GM18520 (cell line): ENCODE measurements around the gene FSD1.
"Not testable (repeated sequence)": the region's sequence is repeated elsewhere in the genome, so short reads cannot be mapped to it uniquely, and the experiment has no call there.

Experiments used
- ATAC-seq: cut with Tn5 transposase; IDR thresholded peaks from one replicate; pipeline ENCODE4 v1.9.1; 2021; ENCODE audit not compliant: unreplicated experiment

FSD1 gene

DNA sequence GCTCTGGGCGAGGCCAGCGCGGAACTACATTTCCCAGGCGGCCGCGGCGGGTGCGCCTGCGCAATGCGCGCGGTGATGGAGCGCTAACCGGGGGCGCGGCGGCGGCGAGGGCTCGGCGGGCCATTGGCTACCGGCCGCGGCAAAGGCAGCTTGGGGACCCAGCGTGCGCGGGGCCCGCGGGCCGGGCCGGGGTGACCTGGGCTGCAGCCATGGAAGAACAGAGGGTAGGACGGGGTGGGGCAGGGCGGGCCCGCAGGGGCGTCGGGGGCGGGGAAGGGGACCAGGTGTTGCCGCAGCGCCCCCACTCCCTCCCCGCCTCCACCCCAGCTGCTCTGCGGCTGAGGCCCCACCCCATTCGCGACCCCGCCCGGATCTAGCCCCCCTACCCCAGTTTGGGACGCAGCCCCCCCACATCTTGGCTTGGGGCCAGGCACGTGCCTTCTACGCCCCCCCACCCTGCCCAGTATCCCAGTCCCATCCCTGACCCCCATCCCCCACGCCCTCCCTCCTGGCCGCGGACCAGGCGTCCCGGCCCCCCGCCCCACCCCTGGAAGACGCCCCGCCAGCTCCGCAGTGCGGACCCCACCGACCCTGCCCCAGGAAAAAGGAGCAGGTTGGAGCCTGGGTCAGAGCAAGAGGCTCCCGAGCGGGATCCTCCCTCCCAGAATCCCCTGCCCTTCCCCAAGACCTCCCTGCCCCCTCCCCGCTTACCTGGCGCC lies at the start of gene FSD1:
TSS of gene FSD1 (plus strand) at position 61 of the 719 bp plus-strand sequence. CDS start at position 210, 149 bp downstream.
- no peak for ATAC-seq

DNA sequence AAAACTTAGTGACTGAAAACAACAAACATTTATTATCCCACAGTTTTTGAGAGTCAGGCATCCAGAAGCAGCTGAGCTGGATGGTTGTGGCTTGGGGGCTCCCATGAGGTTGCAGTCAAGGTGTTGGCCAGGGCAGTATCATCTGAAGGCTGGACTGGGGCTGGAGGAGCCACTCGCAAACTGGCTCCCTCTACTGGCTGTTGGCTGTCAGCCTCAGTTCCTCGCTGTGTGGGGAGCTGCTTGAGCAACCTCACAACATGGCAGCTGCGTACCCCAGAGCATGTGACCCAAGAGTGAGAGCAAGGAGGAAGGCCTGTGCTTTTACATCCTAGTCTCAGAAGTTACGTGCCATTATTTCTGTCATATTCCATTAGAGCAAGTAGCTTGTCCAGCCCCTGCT lies 47.8 kb upstream of the FSD1 start:
- no peak for ATAC-seq

DNA sequence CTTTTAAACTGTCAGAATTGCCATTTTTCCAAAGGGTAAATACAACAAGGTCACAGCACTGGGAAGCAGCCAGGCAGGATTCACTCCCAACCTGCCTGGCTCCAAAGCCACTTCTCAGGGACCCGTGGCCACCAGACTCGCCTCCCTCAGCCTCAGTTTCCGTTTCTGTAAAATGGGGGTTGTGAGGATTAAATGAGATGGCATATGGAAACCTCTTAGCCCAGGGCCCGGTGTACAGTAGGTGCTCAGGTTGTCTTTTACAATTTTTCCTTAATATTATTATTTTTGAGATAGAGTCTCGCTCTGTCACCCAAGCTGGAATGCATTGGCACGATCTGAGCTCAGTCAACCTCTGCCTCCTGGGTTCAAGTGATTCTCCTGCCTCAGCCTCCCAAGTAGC lies 47.4 kb upstream of the FSD1 start:
- ATAC-seq, result no peak

DNA sequence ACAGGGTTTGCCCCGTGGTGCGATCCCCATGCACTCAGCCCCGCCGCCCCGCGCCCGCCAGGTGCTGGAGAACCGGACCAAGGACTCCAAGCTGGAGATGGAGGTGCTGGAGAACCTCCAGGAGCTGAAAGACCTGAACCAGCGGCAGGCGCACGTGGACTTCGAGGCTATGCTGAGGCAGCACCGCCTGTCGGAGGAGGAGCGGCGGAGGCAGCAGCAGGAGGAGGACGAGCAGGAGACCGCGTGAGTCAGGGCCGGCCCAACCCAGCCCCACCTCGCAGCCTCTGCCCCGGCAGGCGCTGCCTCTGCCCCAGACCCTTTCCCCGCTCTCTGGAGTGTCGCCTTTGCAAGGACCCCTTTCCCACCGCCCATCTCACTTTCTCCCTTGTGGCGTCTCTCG lies 46.2 kb upstream of the FSD1 start:
- no peak for ATAC-seq

DNA sequence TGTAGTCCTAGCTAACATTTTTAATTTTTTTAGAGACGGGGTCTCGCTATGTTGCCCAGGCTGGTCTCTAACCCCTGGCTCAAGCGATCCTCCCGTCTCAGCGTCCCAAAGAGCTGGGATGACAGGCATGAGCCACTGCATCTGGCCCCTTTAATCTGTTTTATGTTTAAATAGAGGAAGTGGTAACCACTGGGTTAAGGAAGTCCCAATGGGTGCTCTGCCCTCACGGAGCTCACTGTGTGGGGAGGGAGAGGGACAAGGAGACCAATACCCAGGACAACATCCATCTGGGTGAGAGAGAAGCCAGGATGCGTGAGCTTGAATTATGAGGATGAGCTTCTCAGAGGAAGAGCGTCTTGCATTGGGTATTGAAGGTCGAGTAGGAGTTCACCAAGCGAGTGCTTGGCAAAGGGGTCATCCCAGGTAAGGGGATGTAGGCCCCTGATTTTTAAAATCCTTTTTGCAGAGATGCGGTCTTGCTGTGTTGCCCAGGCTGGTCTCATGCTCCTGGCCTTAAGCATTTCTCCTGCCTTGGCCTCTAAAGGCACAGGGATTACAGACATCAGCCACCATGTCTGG lies 43.7 kb upstream of the FSD1 start:
- no peak for ATAC-seq

DNA sequence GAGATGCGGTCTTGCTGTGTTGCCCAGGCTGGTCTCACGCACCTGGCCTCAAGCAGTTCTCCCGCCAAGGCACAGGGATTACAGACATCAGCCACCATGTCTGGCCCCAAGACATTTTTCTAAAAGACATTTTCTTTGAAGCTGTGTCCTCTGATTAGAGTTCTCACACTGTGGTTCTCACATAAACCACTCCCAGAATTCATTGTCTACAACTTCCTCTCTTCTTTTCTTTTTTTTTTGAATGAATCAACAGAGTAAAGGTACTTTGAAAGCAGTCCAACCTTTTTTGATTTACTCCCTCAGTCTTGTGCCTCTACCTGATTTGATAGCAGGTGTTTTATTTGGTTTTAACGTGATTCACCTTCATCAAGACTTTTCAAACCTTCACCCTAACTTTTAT lies 39.6 kb upstream of the FSD1 start:
- ATAC-seq, result no peak

DNA sequence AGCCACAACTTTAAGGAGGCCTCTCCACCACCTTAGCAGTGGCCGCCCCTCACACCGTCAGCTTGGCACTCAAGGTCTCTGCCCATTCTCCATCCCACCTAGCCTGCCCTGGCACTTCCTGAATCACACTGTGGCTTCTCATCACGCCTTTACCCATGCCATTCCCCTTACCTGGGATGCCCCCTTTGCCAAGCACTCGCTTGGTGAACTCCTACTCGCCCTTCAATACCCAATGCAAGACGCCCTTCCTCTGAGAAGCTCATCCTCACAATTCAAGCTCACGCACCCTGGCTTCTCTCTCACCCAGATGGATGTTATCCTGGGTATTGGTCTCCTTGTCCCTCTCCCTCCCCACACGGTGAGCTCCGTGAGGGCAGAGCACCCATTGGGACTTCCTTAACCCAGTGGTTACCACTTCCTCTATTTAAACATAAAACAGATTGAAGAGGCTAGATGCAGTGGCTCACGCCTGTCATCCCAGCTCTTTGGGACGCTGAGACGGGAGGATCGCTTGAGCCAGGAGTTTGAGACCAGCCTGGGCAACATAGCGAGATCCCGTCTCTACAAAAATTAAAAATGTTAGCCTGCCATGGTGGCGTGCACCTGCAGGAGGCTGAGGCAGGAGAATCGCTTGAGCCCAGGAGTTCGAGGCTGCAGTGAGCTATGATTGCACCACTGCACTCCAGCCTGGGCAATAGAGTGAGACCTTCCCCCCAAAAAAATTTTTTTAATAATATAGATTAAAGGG lies 38.0 kb upstream of the FSD1 start:
- ATAC-seq, result no peak

DNA sequence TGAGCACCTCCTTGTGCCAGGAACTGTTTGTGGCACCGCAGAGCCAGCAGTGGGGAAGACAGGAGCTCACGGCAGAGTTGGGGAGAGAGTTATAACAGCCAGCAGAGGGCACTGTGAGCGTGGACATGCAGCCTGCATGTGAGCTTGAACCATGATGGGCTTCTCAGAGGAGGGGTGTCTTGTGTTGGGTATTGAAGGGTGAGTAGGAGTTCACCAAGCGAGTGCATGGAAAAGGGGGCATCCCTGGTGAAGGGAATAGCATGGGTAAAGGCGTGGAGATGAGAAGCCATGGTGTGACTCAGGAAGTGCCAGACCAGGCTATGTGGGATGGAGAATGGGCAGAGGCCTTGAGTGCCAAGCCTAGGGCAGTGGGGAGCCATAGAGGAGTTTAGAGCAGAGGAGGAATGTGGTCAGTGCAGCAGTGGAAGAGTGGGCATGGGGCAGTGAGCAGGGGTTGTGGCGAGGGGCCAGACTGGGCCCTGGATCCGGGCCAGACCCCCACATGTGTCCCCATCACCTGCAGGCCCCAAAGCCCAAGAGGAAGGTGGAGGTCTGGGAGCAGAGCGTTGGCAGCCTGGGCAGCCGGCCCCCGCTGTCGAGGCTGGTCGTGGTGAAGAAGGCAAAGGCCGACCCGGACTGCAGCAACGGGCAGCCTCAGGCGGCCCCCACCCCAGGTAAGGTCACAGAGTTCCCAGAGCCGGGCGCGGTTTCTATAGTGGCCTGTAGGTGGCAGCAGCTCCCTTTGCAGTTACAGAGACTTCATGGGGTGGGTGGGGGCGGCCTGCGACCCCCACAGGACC lies 37.1 kb upstream of the FSD1 start:
- ATAC-seq, result no peak

DNA sequence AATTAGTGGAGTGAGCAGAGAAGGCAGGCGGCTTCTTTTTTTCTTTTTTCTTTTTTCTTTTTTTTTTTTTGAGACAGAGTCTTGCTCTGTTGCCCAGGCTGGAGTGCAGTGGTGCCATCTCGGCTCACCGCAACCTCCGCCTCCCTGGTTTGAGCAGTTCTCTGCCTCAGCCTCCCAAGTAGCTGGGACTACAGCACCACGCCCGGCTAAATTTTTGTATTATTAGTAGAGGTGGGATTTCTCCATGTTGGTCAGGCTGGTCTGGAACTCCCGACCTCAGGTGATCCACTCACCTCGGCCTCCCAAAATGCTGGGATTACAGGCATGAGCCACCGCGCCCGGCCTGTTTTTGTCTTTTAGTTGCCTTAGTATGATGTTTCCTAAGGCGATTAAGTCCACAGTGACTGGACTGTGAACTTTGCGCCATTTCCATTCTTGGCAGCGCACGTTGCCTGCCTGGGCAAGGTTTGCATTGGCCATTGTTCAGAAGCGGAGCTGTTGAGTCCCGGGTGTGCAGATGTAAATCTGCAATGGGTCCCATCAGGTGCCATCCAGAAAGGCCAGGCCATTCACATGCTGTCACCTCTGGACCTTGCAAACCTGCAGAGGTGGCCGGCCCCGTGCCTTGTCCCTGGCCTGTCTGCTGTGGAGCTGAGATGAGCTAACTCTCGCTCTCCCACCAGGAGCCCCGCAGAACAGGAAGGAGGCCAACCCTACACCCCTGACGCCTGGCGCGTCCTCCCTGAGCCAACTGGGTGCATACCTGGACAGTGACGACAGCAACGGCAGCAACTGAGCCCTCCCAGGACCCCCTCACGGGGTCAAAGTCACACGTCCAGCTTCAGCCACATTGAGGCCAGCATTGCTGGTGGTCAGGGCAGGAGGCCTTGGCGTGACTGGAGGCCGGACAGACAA lies 36.2 kb upstream of the FSD1 start:
- no peak for ATAC-seq

DNA sequence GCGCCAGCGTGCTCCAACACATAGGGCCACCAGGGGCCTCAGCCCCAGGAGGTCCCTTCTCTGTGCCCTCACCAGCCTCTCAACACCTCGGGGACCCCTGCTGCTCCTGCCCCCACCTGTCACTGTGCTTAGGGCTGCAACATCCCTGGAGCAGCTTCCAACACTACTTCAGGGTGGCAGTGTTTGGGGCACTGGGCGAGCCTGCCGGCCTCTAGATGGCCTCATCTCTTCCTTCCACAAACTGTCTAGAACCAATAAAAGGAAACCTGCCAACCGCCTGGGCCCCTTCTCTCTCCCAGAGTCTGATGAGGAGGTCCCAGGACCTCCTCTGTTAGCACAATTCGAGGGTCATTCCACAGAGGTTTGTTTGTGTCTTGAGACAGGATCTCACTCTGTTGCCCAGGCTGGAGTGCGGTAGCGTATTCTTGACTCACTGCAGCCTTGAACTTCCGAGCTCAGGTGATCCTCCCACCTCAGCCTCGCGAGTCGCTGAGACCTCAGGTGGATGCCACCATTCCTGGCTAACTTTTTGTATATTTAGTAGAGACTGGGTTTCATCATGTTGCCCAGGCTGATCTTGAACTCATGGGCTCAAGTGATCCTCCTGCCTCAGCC lies 35.5 kb upstream of the FSD1 start:
- ATAC-seq, result no peak

DNA sequence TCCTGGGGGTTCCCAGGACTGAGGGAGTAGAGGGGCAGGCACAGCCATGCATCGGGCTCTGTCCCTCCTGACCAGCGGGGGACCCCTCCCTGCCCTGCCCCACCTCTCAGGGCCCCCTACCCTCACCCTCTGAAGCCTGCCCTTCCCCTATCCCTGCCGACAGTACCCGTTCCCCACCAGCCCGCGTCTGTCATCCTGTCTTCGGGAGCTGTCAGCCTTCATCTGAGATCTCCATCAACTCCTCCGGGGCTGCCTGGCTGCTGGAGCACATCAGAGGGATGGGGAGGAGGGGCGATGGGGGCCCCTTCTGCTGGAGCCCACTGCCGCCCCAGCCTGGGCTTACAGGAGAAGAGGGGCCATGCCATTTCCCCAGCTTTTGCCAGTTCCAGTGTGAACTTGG lies 31.5 kb upstream of the FSD1 start:
- no peak for ATAC-seq

DNA sequence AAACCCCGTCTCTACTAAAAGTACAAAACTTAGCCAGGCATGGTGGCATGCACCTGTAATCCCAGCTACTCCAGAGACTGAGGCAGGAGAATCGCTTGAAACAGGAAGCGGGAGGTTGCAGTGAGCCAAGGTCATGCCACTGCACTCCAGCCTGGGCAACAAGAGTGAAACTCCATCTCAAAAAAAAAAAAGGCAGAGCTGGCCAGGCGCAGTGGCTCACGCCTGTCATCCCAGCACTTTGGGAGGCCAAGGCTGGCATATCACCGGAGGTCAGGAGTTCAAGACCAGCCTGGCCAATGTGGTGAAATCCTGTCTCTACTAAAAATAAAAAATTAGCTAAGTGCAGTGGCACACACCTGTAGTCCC lies 30.1 kb upstream of the FSD1 start:
- not testable (repeated sequence) for ATAC-seq

DNA sequence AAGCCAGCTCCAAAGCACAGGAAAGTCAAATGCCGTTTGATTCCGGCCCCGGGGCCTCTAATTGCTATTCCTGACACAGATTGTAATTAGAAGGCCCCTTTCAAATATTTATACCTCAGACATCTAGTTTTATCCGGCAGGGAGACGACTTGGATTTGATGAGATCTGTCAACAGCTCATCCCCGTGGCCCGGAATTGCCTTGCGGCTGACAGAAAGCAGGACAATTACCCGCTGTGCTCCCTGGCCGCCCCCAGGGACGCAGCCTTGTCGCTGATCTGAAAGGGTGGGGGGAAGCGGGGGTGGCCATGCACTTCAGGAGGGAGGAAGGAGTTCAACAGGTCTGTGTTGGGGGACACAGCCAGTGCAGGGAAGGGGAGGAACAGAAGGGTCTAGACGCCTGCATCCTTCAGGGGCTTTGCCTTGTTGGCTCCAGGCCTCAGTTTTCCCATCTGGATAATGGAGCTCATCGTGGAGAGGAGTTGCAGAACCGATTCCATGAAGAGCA lies 27.2 kb upstream of the FSD1 start:
- ATAC-seq, result no peak

DNA sequence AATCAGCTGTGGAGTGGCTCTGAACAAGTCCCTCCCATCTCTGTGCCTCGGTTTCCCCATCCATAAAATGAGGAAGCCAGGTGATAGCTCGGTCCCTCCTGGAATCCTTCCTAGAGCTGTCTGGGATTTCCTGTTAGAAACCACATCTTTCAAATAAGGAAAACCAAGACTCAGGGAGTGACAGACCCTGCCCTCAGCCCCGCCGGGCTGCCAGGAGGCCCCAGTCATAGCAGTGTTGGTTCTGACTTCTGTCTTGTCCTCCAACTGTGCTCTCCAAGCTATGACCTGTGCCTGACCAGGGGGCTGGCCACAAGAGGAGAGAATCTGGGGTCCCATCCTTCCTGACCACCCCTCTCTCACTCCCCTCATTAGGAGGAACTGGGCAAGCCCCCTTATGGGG lies 26.4 kb upstream of the FSD1 start:
- ATAC-seq, result no peak

DNA sequence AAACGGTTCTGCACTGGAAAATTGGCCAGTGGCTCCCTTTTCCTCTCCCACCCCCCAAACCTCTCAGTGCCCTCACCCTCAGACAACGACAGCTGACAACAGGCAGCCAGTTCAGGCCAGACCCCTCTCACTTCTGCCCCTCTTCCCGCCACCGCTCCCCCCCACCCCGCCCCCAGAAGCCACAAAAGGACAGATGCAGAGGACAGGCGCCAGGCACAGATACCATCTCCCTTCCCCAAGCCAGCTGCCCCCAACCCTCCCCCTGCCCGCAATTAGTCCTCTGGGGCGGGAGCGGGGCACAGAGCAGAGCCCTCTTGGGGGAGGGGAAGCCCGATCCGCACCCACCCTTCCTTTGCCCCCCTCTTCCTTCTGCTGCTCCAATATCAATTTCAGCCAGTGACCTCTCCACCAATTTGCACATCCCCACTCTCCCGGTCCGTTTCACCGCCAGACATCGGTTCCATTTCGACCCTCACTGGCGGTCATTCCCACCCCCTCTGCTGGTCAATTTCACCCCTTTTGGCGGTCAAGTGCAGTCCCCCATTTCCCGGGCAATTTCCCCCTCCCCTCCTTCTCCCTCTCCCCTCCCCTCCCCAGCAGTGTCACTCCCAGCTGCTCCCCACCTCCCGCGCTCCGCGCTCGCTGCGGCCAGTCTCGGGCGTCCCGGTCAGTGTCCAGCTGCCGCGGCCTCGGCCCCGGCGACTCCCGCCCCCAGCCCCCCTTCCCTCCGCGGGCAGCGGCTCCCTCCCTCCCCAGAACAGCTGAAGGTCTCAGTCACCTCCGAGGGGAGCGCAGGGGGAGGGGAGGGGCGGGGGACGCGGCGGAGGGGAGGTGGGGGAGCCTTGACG lies 25.8 kb upstream of the FSD1 start, which contains the start of gene SHD:
TSS of gene SHD (plus strand) at position 848 of the 848 bp plus-strand sequence. CDS start 798 bp downstream, outside the sequence.
- no peak for ATAC-seq

DNA sequence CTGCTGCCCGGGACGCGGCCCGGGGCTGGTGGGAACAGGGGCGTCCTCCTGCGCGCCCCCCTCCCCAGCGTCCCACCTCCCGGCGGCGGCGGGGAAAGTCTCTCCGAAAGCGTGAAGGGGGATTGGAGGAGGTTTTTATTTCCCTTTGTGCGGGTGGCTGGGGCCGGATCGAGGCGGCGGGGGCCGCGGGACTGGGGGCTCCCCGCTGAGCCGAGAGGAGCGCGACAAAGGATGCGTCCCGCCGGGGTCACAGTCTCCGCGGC lies 25.2 kb upstream of the FSD1 start:
- ATAC-seq, result no peak

DNA sequence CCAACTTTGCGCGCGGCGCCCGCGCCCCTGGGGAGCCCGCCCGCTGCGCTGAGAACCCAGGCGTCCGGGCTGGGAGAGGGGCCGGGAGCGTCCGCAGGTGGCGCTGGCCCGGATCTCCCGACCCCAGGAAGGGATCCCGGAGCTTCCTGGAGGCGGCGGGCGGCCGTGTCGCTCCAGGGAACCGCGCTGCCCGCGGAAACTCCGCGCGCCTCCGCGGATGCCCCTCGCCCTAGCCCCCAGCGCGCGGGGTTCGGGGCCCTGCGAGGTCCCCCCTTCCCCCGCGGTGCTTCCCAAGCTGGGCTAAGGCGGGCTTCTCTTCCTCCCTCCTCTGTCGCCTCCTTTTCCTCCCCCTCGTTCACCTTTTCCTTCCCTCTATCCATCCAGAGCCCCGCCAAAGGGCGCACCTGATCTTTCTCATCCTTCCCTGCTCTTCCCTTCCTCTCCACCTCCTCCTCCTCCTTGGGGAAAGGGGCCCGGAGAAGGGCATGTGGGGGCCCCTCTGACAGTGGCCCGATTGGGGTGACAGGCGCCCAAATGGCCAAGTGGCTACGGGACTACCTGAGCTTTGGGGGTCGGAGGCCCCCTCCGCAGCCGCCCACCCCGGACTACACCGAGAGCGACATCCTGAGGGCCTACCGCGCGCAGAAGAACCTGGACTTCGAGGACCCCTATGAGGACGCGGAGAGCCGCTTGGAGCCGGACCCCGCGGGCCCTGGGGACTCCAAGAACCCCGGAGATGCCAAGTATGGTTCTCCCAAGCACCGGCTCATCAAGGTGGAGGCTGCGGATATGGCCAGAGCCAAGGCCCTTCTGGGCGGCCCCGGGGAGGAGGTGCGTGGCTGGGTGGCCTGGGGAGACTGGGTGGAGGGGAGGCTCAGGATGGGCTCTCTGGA lies 24.6 kb upstream of the FSD1 start:
- no peak for ATAC-seq
